HepG2 (cell line): Measurements from ENCODE around the gene CYP2W1. TPM values are rescaled to one million over a fixed set of nuclear protein-coding genes. Genes with fewer than 3 reads are reported as not detected.

ENCODE experiments used
- BCL6 ChIP-seq: IDR thresholded peaks from 2 replicates; pipeline ENCODE4 v1.6.1; 2016; ENCODE audit warnings: missing genetic modification reagents, missing compliant biosample characterization
- CBX5 ChIP-seq: sonication (generic); formaldehyde crosslinking; IDR thresholded peaks from 2 replicates; pipeline ENCODE4 v1.4.0; 2020; ENCODE audit warnings: missing genetic modification reagents, borderline replicate concordance
- KMT2B ChIP-seq: IDR thresholded peaks from 2 replicates; pipeline ENCODE4 v1.6.1; 2016; ENCODE audit warnings: missing genetic modification reagents, missing compliant biosample characterization
- PAXIP1 ChIP-seq: sonication (generic); formaldehyde crosslinking; conservative IDR thresholded peaks from 2 replicates; pipeline ENCODE4 v1.4.0; 2020; ENCODE audit warnings: mild to moderate bottlenecking, missing genetic modification reagents, moderate library complexity
- SOX13 ChIP-seq, 3 experiments: fragments of 450-650 bp in 1 of 3; sonication (generic) in 1 of 3; formaldehyde crosslinking in 1 of 3; IDR thresholded peaks in 2 of 3; conservative IDR thresholded peaks in 1 of 3; 2 replicates each; pipeline versions ENCODE4 v1.5.0 to v1.6.1; 2016 to 2020; ENCODE audit warnings: antibody characterized with exemption in 1 of 3, mild to moderate bottlenecking in 1 of 3, missing compliant biosample characterization in 1 of 3, missing genetic modification reagents in 1 of 3, moderate library complexity in 1 of 3
- STAT5B ChIP-seq: sonication (generic); formaldehyde crosslinking; IDR thresholded peaks from 2 replicates; pipeline ENCODE4 v1.4.0; 2020; ENCODE audit warnings: missing genetic modification reagents
- THAP7 ChIP-seq: sonication (generic); formaldehyde crosslinking; IDR thresholded peaks from 2 replicates; pipeline ENCODE4 v1.8.1; 2023; ENCODE audit warnings: mild to moderate bottlenecking, missing genetic modification reagents
- ZHX1 ChIP-seq: sonication (generic); formaldehyde crosslinking; IDR thresholded peaks from 2 replicates; pipeline ENCODE4 v1.8.1; 2022; ENCODE audit warnings: low read depth, mild to moderate bottlenecking, missing genetic modification reagents
- ZNF18 ChIP-seq: sonication (generic); formaldehyde crosslinking; IDR thresholded peaks from 2 replicates; pipeline ENCODE4 v1.8.0; 2022; ENCODE audit warnings: mild to moderate bottlenecking, missing genetic modification reagents; ENCODE audit not compliant: insufficient replicate concordance
- ZNF282 ChIP-seq: fragments of 450-650 bp; IDR thresholded peaks from 2 replicates; pipeline ENCODE4 v1.6.1; 2018; ENCODE audit not compliant: partially characterized antibody
- ZNF709 ChIP-seq: sonication (generic); formaldehyde crosslinking; IDR thresholded peaks from 2 replicates; pipeline ENCODE4 v1.5.0; 2020; ENCODE audit warnings: mild to moderate bottlenecking, missing genetic modification reagents
- ZNF772 ChIP-seq: sonication (generic); formaldehyde crosslinking; IDR thresholded peaks from 2 replicates; pipeline ENCODE4 v1.5.0; 2020; ENCODE audit warnings: mild to moderate bottlenecking, missing genetic modification reagents
- ZNF788 ChIP-seq: sonication (generic); formaldehyde crosslinking; IDR thresholded peaks from 2 replicates; pipeline ENCODE4 v1.5.0; 2020; ENCODE audit warnings: mild to moderate bottlenecking, missing genetic modification reagents, borderline replicate concordance
- ZNF800 ChIP-seq: sonication (generic); formaldehyde crosslinking; IDR thresholded peaks from 2 replicates; pipeline ENCODE4 v1.4.0; 2020; ENCODE audit warnings: missing genetic modification reagents
- polyA plus RNA-seq, 8 experiments: library from polyadenylated mRNA; depleted of rRNA in 3 of 8; stranded (reverse) in 7 of 8; unstranded in 1 of 8; fragments of >200 nt; fragmentation: Illumina TruSeq in 4 of 8; extraction: Trizol in 4 of 8; gene quantifications; 2 replicates each; pipeline versions ENCODE4 v1.2.1 to v1.2.3, GENCODE V29; 2011 to 2016; ENCODE audit warnings: low read depth in 4 of 8, missing spikeins in 1 of 8, mixed read lengths in 1 of 8; ENCODE audit not compliant: insufficient read depth in 1 of 8
- total RNA-seq, 5 experiments: library from RNA; depleted of rRNA; stranded (reverse); fragments of >200 nt; fragmentation: Illumina TruSeq; extraction: Trizol; gene quantifications; 2 replicates each; pipeline ENCODE4 v1.2.3, GENCODE V29; 2016; ENCODE audit warnings: low read depth in 1 of 5

Gene CYP2W1
- total and polyA plus RNA-seq, 2 of the 13 experiments (the other 11 are each of a cell fraction or from before 2014, with no cell fraction given): 19.5 to 31.7 TPM

GRCh38 chr7:960269-960871, 22.6 kb upstream of the CYP2W1 start (continued):
- TF ChIP-seq ZNF800 (CRISPR knock-in tag) (no peak), STAT5B (CRISPR knock-in tag) (no peak), ZNF709 (no peak), THAP7 (CRISPR knock-in tag) (no peak; the same call in 1 of the 2 replicates), CBX5 (CRISPR knock-in tag) (no peak), BCL6 (CRISPR knock-in tag) (no peak), PAXIP1 (CRISPR knock-in tag) (peak; percentile 81), ZNF788 (0 out of 2 replicates have a peak, but pooled peaks have one; percentile 51), ZNF18 (CRISPR knock-in tag) (peak; percentile 75), ZHX1 (CRISPR knock-in tag) (0 out of 2 replicates have a peak, but pooled peaks have one; percentile 56), ZNF282 (no peak), SOX13 (IDR thresholded peaks at IDR 0.05) (no peak), SOX13 (CRISPR knock-in tag; conservative IDR thresholded peaks at IDR 0.05 in 1 of 2, IDR thresholded peaks at IDR 0.05 in 1 of 2) (peak in 1 of 2 experiments; percentile 69; a peak in 2 of 4 replicates), KMT2B (CRISPR knock-in tag) (0 out of 2 replicates have a peak, but pooled peaks have one; percentile 51), ZNF772 (CRISPR knock-in tag) (peak; percentile 51; the same call in 1 of the 2 replicates)
